Measurements from ENCODE around the gene POLDIP3.
"Not testable (repeated sequence)": the region's sequence is repeated elsewhere in the genome, so short reads cannot be mapped to it uniquely, and the experiment has no call there.

Gene POLDIP3

DNA sequence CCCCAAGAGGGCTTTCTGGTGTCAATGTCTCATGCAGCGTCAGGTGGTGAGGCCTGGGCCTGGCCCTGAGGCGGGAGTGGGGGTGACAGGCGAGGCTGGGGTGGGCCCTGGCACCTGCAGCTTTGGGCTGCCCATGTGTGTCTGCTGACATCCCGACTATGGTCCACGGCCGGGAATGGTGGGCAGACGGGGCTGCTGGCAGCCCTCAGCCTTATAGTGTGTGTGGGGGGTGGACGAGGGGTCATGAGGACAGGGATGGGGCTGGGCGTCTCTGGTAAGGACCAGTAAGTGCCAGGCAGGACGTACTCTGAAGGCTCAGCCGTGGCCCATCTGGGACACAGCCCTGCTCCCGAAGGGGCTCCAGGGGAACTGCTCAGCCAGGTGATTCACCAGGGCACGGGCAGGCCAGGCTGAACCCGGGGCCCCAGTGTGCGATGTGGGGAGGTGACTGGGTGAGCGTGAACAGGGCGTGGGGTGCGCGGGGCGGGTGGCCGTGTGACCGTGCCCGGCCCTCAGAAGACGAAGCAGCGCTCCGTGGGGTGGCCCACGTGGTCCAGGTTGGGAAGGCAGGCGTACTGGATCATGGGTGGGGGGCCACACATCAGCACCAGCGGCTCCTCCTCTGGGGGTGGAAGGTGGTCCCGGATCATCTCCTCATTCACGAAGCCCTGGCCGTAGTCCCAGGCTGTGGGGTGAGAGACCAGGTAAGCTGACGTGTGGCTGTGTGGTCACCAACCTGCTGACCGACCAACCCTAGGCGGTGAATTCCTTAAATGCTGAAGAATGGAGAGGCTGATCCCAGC lies 4.8 kb upstream of the POLDIP3 start:
- no peak for DNase-seq

DNA sequence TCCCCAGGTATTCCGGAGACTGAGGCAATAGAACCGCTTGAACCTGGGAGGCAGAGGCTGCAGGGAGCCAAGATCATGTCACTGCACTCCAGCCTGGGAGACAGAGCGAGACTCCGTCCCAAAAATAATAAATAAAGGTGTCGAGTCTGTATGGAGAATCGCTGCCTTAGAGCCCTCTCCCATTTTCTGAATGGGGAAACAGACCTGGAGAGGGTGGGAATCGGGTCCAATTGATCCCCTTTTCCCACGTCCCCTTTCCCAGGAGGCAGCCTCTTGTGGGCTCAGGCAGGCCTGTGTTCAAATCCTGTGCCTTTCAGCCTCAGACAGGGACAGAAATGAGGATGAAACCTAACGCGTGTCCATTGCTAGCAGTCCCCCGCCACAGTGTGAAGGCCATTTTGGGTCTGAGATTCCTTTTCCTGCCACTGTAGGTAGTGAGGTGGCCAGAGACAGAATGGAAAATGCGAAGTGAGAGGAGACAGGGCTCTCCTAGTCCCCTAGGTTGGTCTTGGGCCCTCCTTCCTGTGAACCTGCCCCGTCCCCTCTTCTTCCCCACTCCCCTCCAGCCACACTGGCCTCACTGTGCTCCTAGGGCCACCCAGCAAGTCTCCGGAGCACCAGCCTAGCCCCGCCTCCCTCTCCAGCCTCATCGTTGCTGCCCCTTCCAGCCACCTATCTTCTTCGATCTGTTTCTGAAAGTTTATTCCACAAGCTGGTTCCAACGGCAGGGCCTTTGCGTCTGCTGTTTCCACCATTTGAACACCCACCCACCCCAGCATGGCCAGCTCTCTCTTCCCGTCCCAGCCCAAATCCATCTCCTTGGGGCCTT lies 2.7 kb upstream of the POLDIP3 start:
- no peak for DNase-seq

GRCh38 chr22:42615860-42616175 lies 1.1 kb upstream of the POLDIP3 start:
- not testable (repeated sequence) for DNase-seq

DNA sequence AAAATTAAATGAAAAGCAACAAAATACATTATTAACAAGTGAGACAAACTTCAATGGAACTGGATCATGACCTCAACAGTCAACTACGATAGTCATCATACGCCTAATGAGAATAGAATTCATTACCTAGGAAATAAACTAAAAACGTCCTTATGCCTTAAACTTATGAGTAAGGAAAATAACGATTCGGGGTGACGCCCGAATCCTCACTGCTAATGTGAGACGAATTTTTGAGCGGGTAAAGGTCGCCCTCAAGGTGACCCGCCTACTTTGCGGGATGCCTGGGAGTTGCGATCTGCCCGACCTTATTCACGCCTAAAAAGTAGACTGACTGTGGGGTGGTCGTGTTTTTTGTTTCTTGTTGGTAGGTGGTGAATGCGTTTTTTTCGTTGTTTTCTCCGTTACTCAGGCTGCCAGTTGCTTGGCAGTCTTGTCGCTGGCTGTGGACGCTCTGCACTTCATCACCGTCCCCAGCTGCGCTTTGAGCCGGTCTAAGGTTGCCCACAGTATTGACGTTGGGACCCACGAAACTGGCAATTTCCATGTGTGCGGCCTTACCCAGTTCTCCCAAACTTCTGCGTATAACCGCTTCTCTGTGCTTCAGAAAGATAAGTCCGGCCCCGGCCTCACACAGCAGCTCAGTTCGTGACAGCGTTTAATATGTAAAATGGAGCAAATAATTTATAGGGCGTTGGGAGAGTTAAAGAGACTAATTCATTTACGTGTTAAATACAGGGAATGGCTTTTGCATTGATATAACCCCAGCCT lies 593 bp upstream of the POLDIP3 start:
- DNase-seq, result peak; percentile 91

- no peak for DNase-seq
Measured at GRCh38 chr22:42613872-42614301, 796 bp downstream of the POLDIP3 start.

GRCh38 chr22:42612336-42612735 lies 2.3 kb downstream of the POLDIP3 start:
- no peak for DNase-seq

- no peak for DNase-seq
Measured at GRCh38 chr22:42611051-42611450, 3.6 kb downstream of the POLDIP3 start.

DNA sequence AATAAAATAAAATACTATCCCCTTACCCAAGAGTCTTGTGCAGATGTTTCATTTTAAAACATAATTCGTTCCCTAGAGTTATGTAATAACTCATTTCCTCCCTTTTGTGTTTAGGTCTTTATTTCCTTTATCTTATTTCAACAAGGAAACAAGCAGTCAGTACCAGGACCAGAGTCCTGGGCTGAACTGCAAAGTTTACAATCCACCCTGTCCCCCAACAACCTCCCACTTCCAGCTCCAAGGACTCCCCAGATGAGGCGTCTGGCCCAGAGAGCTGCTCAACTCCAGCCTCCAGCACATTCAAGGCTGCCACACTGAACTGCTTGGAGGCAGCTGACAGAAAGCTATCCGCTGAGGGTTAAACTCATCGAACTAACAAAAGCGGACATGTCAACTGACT lies 4.5 kb downstream of the POLDIP3 start:
- no peak for DNase-seq

- DNase-seq, result no peak
Measured at GRCh38 chr22:42608823-42609361, 5.8 kb downstream of the POLDIP3 start.

DNA sequence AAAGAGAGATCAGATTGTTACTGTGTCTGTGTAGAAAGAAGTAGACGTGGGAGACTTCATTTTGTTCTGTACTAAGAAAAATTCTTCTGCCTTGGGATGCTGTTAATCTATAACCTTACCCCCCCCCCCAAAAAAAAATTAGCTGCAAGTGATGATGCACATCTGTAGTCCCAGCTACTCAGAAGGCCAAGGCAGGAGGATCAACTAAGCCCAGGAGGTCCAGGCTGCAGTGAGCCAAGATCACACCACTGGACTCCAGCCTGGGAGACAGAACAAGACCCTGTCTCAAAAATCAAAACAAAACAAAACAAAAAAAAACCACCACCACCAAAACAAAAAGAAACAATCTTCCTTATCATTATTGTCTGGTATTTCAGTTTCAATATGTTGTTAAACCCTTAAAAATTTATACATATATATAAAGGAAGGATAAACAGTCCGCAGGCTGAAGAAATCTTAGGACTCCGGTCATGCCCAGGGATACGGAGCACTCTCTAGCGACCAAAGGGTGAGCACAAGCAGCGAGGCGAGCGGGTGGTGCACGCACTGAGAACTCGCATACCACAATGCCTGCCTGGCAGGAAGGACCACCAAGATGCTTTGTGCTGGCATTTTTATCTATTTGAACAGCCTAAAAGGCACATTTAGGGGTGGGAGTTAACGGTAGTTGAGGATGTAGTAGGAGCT lies 6.4 kb downstream of the POLDIP3 start:
- no peak for DNase-seq

- DNase-seq, result not testable (repeated sequence)
Measured at GRCh38 chr22:42607641-42608040, 7.0 kb downstream of the POLDIP3 start.

- no peak for DNase-seq
Measured at GRCh38 chr22:42604403-42604802, 10.3 kb downstream of the POLDIP3 start.

DNA sequence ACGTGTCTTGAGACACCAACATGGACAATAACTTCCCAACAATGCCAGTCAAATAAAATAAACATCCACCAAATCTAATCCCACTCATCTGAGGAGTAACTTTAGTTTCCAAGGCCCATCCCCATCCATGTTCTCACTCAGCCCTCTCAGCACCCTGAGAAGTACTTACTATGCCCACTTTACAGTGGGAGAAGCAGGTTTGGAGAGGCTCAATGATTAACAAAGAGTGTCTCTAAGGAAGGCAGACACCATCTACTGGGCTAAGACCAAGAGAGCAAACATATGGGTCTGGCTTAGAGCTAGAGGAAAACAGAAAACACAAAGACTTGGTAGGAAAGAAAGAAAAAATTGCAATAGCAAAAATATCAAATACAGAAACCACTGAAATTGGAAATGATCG lies 11.3 kb downstream of the POLDIP3 start:
- DNase-seq, result no peak

- DNase-seq, result no peak
Measured at GRCh38 chr22:42602470-42602869, 12.2 kb downstream of the POLDIP3 start.

- no peak for DNase-seq
Measured at GRCh38 chr22:42601879-42602465, 12.7 kb downstream of the POLDIP3 start.

DNA sequence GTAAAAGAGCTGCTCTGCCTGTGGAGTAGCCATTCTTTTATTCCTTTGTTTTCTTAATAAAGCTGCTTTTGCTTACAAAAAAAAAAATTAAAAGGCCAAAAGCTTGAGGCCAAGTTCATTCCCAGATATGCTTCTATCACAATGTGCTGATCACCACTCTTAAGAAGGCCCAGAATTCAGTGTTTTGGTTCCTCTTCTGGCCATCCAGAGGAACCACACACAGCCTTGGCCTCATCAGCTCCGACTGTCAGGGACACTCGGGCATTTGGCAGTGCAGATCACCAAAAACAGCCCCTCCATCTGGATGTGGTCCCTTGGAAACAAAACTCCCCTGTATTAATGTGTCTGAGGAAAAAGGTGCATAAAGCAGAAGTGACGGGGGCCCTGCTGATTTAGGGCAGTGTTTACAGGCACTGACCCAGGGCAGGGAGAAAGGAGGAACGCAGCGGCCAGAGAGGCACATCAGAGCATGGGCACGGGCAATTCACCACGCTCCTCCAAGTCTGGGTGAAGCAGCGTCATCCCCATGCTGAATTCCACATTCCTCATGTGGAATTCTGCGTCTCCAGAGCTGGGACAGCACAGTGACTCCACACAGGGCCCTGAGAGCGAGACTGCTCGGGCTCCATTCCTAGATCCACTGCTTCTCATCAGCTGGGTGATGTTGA lies 17.7 kb downstream of the POLDIP3 start:
- DNase-seq, result no peak

GRCh38 chr22:42596336-42596735 lies 18.3 kb downstream of the POLDIP3 start:
- DNase-seq, result no peak

- DNase-seq, result no peak
Measured at GRCh38 chr22:42595434-42595833, 19.2 kb downstream of the POLDIP3 start.

DNA sequence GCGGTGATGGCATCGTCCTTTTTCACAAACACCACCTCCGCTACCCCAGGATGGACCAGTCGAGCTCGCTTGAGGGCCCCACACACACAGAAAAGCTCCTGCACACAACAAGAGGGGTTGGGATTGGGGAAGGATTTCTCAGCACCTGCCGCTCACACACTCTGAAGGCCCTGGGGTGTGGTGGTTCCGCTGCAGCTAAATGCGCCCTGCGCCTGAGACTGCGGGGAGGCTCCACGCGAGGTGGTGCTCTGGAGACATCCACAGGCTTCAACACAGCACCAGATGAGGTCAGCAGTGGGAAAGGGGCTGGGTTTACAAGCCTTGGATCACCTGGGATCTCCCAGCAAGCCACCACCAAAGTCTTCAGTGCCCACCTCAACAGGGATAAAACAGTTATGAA lies 22.7 kb downstream of the POLDIP3 start:
- DNase-seq, result no peak

DNA sequence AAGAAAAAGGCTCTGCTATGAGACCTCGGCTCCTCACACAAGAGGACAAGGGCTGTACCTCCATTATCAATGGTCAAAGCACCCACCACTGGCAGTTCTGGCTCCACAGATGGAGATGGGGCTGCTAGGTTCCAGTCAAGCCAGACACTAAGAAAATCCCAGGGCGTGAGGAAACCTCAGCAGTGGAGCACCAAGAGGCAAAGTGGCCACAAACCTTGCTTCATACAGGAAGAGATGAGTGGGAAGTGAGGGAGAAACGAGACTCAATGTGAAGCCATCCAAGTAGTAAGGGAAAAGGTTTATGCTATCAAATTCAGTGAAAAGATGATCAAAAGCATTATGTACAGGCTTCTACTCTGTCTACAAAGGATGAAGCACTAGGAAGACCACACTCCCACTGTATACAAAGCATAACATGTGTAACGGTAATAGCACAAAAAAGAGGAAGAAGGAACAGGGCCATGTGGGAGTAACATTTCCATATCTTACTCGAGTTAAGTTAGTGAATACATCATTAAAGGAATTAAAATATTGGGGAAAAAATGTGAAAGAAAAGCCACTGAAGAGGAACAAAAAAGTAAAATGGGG lies 27.0 kb downstream of the POLDIP3 start:
- no peak for DNase-seq

DNA sequence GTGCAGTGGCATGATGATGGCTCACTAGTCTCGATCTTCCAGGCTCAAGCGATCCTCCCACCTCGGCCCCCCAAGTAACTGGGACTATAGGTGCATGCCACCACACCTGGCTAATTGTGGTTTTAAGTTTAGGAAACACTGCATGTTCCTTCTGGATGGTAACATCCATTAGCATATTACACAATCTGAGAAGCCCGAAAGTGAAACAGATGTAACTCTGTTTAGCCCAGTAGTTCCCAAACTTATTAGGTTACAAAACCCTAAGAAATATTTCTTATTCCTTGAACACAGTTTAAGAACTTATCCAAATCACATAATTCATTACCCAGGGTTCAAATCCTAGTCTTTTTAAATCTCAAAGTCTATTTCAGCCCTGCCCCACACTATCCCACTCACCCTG lies 28.3 kb downstream of the POLDIP3 start:
- DNase-seq, result no peak
